ENCODE results near the gene MAPRE3. TPM values are rescaled to one million over a fixed set of nuclear protein-coding genes. Genes with fewer than 3 reads are reported as not detected.

The MAPRE3 gene
- total and polyA plus RNA-seq, 9 of the 15 experiments (the other 6 are each of a cell fraction or from before 2014, with no cell fraction given): 0.70 to 43.2 (median 12.6) TPM

- TF ChIP-seq, protein P1, sequence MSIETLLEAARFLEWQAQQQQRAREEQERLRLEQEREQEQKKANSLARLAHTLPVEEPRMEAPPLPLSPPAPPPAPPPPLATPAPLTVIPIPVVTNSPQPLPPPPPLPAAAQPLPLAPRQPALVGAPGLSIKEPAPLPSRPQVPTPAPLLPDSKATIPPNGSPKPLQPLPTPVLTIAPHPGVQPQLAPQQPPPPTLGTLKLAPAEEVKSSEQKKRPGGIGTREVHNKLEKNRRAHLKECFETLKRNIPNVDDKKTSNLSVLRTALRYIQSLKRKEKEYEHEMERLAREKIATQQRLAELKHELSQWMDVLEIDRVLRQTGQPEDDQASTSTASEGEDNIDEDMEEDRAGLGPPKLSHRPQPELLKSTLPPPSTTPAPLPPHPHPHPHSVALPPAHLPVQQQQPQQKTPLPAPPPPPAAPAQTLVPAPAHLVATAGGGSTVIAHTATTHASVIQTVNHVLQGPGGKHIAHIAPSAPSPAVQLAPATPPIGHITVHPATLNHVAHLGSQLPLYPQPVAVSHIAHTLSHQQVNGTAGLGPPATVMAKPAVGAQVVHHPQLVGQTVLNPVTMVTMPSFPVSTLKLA (conservative IDR thresholded peaks at IDR 0.05): peak; percentile 50 to 79
- TF ChIP-seq BRD9 (IDR thresholded peaks at IDR 0.05; ENCODE audit: low read depth, partially characterized antibody): peak; percentile 65
Measured at GRCh38 chr2:27019931-27020855, 49.8 kb downstream of the MAPRE3 start (continued).

DNA sequence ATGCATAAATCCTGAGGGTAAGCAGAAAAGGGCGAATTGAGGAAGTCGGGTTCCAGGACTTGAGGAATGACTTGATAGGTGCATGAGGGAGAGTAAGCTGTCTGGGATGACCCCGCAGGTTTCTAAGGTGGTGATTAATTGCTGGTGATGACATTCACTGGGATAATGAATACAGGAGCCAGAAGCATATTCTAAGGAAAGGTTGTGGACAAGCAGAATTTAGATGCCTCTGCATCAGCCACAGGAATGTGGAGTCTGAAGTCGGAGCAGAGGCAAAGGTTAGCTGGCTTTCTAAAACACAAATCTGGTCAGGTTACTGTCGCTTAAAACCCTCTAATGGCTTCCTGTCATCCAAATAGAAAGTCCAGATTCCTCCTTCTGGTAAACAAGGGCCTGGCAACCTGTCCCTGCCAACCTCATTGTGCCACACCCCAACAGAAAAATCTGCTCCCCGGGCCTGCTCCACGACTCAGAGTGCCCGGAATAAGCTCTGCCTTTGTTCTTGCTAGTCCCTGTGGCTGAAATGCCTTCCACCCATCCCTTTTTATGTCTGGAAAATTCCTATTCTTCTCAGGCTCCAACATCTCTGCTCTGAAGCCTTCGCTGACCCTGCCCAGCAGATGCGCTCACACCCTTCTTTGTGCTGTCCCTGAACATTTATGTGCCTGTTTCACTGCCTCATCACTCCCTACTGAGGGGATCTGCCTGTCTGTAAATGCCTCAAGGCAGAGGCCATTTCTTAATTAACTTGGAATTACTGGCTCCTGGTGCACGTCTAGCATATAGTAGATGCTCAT is 51.0 kb downstream of the MAPRE3 start:
- no peak for DNase-seq (ENCODE audit: extremely low read depth in 1 of 4, low spot score in 3 of 4)
- intact Hi-C loops (cut with micrococcal nuclease) (no loop called here), in situ Hi-C loops (cut with MboI) (loop anchor here (5.0 kb wide), 1 partner anchor 179 kb away; no protein-coding TSS in a partner anchor)
- TF ChIP-seq ZBTB7A (IDR thresholded peaks at IDR 0.05; ENCODE audit: borderline replicate concordance, control insufficient read depth, low read depth, low read length) (no peak), TEAD2 (tag; IDR thresholded peaks at IDR 0.05) (no peak), MEIS2 (IDR thresholded peaks at IDR 0.05; ENCODE audit: partially characterized antibody) (peak; percentile 72), PBX2 (CRISPR knock-in tag; IDR thresholded peaks at IDR 0.05; ENCODE audit: low read depth) (no peak), PBX2 (tag; conservative IDR thresholded peaks at IDR 0.05; ENCODE audit: low read depth) (peak; percentile 58), PHB (CRISPR knock-in tag; IDR thresholded peaks at IDR 0.05) (no peak), PHF21A (IDR thresholded peaks at IDR 0.05; ENCODE audit: borderline replicate concordance, low read depth) (no peak), SPI1 (IDR thresholded peaks at IDR 0.05; ENCODE audit: borderline replicate concordance, low read depth, low read length) (peak; percentile 74), FOS (IDR thresholded peaks at IDR 0.05; ENCODE audit: extremely low read depth, insufficient read length) (no peak)
- TF ChIP-seq, protein P2, sequence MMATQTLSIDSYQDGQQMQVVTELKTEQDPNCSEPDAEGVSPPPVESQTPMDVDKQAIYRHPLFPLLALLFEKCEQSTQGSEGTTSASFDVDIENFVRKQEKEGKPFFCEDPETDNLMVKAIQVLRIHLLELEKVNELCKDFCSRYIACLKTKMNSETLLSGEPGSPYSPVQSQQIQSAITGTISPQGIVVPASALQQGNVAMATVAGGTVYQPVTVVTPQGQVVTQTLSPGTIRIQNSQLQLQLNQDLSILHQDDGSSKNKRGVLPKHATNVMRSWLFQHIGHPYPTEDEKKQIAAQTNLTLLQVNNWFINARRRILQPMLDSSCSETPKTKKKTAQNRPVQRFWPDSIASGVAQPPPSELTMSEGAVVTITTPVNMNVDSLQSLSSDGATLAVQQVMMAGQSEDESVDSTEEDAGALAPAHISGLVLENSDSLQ (IDR thresholded peaks at IDR 0.05): peak; percentile 44; the same call in 1 of the 2 replicates
- H2AFZ ChIP-seq (ENCODE audit: low read depth, low read length): no peak overlapping the region
- peaks cover 37% of the 10 kb centered on the region for H3K79me2 ChIP-seq (ENCODE audit: control insufficient read depth, insufficient read depth, low read length)
- H3K9me1 ChIP-seq (ENCODE audit: control insufficient read depth, insufficient read depth, low read length): no peaks in the 10 kb centered on the region
- H3K36me3 ChIP-seq (ENCODE audit: control insufficient read depth, insufficient read depth, low read length): peaks cover 51% of the 10 kb centered on the region
- no TSS peak for BruUV-seq (replicated peaks)
- H3K27ac ChIP-seq (ENCODE audit: extremely low read depth, low read depth, low read length): peak overlapping the region; percentile 64; the same call in 1 of the 3 replicates
- no peaks in the 10 kb centered on the region for H3K9me3 ChIP-seq (replicated peaks; ENCODE audit: control insufficient read depth, insufficient read depth, low read depth, low read length)
- 0 out of 2 replicates have a peak, but pooled peaks cover 7% of the 10 kb centered on the region for H4K20me1 ChIP-seq (replicated peaks; ENCODE audit: control insufficient read depth, insufficient read depth, low read length)
- ATAC-seq: no peak
- H3K4me2 ChIP-seq (ENCODE audit: insufficient read depth, low read length): no peak overlapping the region; the same call in 1 of the 2 replicates
- no peak overlapping the region for H3K9ac ChIP-seq (ENCODE audit: insufficient read depth in 1 of 2, low read depth in 2 of 2, low read length in 2 of 2)
- no peak for FAIRE-seq
- no peak overlapping the region for H3K4me3 ChIP-seq
- 66% methylated on average over 11 of the region's 11 CpGs for WGBS (ENCODE audit: insufficient coverage, low coverage, missing lambda C conversion rate)
- H3K27me3 ChIP-seq (ENCODE audit: control insufficient read depth in 2 of 2, insufficient read depth in 2 of 2, low read length in 2 of 2): no peaks in the 10 kb centered on the region
- peaks cover 48 to 49% of the 10 kb centered on the region in 2 experiments for H3K4me1 ChIP-seq (replicated peaks in 1 of 2; ENCODE audit: control insufficient read depth in 2 of 2, insufficient read depth in 2 of 2, low read length in 2 of 2)
- CTCF ChIA-PET (ENCODE audit: low intra/inter-chr PET ratio): interaction anchor here (6.8 kb wide), 1 partner anchor 60 kb away, joined by 65 read pairs; no protein-coding TSS in a partner anchor
- POLR2A ChIA-PET: interaction anchor here (0.5 to 1.3 kb wide), 3 partner anchors 14 to 55 kb away, joined by 3 to 4 read pairs (median 3); no protein-coding TSS in a partner anchor

Measured in K562 (cell line).